Parathyroid adenoma (tissue), 2 donors: ENCODE measurements around the gene UBE2R2.

Experiments used
- H2AFZ ChIP-seq: fragments of 300-600 bp; sonication (generic); one replicate; pipeline ENCODE4 v1.7.0; 2017; ENCODE audit warnings: antibody characterized with exemption, mild to moderate bottlenecking
- H3K27ac ChIP-seq: fragments of 300-600 bp; sonication (generic); one replicate; pipeline ENCODE4 v1.7.0; 2017
- H3K27me3 ChIP-seq: fragments of 300-600 bp; sonication (generic); one replicate; pipeline ENCODE4 v1.7.0; 2017; ENCODE audit warnings: low read length; ENCODE audit not compliant: control insufficient read depth, insufficient read depth
- H3K36me3 ChIP-seq: fragments of 300-600 bp; sonication (generic); one replicate; pipeline ENCODE4 v1.7.0; 2017; ENCODE audit warnings: low read length; ENCODE audit not compliant: control insufficient read depth, insufficient read depth
- H3K4me1 ChIP-seq: fragments of 300-600 bp; sonication (generic); one replicate; pipeline ENCODE4 v1.7.0; 2017; ENCODE audit warnings: control low read depth
- H3K4me2 ChIP-seq: fragments of 300-600 bp; sonication (generic); one replicate; pipeline ENCODE4 v1.7.0; 2017; ENCODE audit warnings: low read length
- H3K4me3 ChIP-seq: fragments of 300-600 bp; sonication (generic); one replicate; pipeline ENCODE4 v1.7.0; 2017; ENCODE audit warnings: low read depth, low read length
- H3K79me2 ChIP-seq: fragments of 300-600 bp; sonication (generic); one replicate; pipeline ENCODE4 v1.7.0; 2017; ENCODE audit warnings: control low read depth
- H3K9ac ChIP-seq: fragments of 300-600 bp; sonication (generic); one replicate; pipeline ENCODE4 v1.7.0; 2017; ENCODE audit warnings: mild to moderate bottlenecking
- H3K9me3 ChIP-seq: fragments of 300-600 bp; sonication (generic); one replicate; pipeline ENCODE4 v1.7.0; 2017; ENCODE audit warnings: low read length; ENCODE audit not compliant: control insufficient read depth
- TF ChIP-seq, protein P1 (sequence below): fragments of 300-600 bp; sonication (generic); IDR thresholded peaks from one replicate; pipeline ENCODE4 v1.7.0; 2017; ENCODE audit warnings: antibody characterized with exemption, mild to moderate bottlenecking
- donor health status: primary hyperparathyroidism.

UBE2R2 gene

DNA sequence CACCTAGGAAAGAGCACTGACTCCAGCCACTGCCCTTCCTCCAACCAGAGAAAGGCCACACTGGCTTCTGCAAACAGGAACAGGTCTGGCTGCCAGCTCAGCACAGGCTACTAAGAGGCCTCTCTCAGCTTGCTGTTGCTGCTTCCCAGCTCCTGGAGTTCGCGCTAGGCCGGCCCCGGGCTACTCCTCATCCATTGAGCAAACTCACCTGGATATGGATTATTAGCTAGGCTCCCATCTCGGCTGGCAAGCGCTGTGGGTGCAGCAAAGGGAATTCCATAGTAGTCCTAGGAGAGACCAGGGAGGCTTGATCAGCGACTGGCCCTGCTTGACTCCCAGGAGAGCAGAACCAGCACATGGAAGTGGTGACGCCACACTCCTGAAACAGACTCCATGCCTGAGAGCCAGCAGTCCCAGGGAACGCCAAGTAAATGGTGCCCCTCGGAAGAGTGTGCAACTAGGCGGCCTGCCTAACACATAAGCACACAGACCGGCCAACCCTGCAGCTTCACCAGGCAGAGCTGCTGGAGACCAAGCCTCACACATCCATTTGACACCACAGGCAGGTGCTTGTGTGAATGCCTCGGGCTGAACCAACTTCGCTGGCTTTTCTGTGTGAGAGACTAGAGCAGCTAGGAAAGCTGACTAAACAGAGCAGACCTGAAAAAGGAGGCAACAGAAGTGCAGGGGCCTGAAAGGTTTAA lies 107.2 kb downstream of the UBE2R2 start:
- TF ChIP-seq, protein P1, sequence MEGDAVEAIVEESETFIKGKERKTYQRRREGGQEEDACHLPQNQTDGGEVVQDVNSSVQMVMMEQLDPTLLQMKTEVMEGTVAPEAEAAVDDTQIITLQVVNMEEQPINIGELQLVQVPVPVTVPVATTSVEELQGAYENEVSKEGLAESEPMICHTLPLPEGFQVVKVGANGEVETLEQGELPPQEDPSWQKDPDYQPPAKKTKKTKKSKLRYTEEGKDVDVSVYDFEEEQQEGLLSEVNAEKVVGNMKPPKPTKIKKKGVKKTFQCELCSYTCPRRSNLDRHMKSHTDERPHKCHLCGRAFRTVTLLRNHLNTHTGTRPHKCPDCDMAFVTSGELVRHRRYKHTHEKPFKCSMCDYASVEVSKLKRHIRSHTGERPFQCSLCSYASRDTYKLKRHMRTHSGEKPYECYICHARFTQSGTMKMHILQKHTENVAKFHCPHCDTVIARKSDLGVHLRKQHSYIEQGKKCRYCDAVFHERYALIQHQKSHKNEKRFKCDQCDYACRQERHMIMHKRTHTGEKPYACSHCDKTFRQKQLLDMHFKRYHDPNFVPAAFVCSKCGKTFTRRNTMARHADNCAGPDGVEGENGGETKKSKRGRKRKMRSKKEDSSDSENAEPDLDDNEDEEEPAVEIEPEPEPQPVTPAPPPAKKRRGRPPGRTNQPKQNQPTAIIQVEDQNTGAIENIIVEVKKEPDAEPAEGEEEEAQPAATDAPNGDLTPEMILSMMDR, result no peak
- H3K79me2 ChIP-seq, result no peaks in the 10 kb centered on the region
- no peak overlapping the region for H3K4me3 ChIP-seq
- no peak overlapping the region for H3K4me2 ChIP-seq
- H3K36me3 ChIP-seq, result no peaks in the 10 kb centered on the region
- no peaks in the 10 kb centered on the region for H3K27me3 ChIP-seq
- H3K9ac ChIP-seq, result no peak overlapping the region
- H3K9me3 ChIP-seq, result no peaks in the 10 kb centered on the region
- H3K27ac ChIP-seq, result no peak overlapping the region
- H2AFZ ChIP-seq, result no peak overlapping the region
- no peaks in the 10 kb centered on the region for H3K4me1 ChIP-seq

DNA sequence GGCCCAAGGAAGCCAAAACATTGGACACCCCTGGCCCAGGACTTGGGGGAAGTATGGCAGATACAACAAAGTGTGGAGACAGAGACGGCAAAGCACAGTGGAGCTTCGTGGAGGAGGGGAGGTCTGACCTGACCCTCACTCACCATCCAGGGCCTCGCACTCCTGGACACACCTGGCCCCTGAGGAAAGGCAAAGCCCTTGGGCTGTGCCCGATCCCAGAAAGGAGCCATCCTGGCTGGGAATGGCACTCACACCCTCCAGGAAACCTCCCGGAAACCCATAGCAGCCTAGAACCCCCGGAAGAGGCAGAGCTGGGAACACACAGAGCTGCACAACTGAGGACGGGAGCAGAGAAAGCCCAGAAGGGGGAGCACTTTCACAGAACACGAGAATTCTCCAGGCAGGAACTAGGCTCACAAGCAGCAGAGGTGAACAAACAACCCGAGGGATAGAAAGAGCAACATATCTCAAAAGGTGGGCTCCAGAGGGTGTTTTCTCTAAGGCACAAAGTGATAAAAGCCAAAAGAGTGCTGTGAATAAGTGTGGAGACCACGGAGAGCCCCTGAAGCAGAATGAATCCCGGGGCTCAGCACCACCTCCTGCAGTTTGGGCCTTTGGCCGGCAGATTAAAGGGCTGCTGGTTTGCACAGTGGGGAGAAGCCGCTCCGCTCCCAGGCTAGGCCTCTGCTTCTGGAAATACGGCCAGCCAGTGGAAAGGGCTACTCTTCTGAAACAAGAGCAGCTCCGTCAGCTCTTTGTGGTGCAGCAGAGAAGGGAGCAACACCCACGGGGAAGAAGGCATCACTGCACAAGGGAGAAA lies 108.2 kb downstream of the UBE2R2 start:
- H3K4me2 ChIP-seq, result no peak overlapping the region
- no peaks in the 10 kb centered on the region for H3K4me1 ChIP-seq
- H3K9ac ChIP-seq, result no peak overlapping the region
- H3K36me3 ChIP-seq, result no peaks in the 10 kb centered on the region
- no peak overlapping the region for H2AFZ ChIP-seq
- no peaks in the 10 kb centered on the region for H3K79me2 ChIP-seq
- H3K9me3 ChIP-seq, result no peaks in the 10 kb centered on the region
- TF ChIP-seq, protein P1, result peak; percentile 22
- H3K27me3 ChIP-seq, result no peaks in the 10 kb centered on the region
- H3K4me3 ChIP-seq, result no peak overlapping the region
- no peak overlapping the region for H3K27ac ChIP-seq

DNA sequence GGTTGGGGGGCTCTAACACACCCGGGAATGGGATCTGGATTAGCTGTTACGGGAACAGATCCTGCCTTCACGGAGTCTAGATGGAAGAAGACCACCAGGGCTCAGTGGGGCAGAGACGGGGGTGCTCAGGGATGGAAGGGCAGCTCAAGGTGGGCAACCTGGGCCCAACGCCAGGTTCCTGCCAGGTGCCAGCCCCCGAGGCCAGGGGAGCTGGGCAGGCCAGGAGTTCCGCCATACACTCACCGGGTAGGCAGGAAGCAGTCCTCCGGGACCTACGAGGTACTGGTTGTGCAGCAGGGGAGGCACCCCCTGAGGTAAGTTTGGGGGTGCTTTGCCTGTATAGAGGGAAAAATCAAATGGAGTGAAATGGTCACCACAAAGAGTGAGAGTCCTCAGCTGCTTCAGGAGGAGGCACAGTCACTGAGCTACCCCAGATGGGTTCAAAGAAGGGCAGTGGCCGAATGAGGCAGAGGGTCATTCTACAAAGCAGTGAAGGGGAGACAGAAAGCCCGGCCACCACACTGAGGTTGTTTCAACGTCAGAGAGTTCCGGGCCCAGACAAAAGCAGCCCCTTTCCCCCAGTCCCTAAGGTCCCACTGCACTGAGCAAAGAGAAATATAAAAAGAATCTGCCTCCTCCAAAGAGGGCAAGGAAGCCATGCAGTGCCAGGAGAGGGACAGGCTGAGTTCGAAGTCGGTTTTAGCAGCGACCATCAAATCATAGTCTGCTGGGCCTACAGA lies 110.0 kb downstream of the UBE2R2 start:
- H3K36me3 ChIP-seq, result no peaks in the 10 kb centered on the region

DNA sequence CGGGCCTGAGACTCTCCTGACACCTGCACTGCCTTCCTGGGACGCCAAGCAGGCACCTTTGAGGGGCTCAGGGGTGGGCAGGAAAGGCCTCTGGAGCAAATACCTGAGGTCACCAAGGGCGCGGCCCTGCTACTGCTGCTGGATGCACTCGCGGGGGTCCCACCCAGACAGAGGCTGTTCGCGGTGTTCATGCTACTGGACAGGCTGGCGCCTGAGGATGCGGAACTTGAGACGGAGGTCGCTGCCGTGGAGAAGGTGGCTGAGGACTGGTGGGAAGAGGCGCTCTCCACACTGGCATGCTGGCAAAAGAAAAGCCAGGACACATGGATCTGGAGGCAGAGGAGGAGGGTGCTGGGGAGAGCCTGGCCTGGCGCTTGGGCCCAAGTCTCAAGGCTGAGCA lies 110.7 kb downstream of the UBE2R2 start:
- no peak overlapping the region for H3K9ac ChIP-seq
- no peaks in the 10 kb centered on the region for H3K79me2 ChIP-seq
- H3K27me3 ChIP-seq, result no peaks in the 10 kb centered on the region
- no peaks in the 10 kb centered on the region for H3K36me3 ChIP-seq
- no peaks in the 10 kb centered on the region for H3K4me1 ChIP-seq
- H2AFZ ChIP-seq, result no peak overlapping the region
- H3K4me2 ChIP-seq, result no peak overlapping the region
- TF ChIP-seq, protein P1, result no peak
- no peaks in the 10 kb centered on the region for H3K9me3 ChIP-seq
- no peak overlapping the region for H3K4me3 ChIP-seq
- no peak overlapping the region for H3K27ac ChIP-seq

More for the DNA sequence above, 110.0 kb downstream of the UBE2R2 start:
- Histone ChIP-seq H3K4me1 (no peaks in the 10 kb centered on the region), H3K4me3 (no peak overlapping the region), H3K9me3 (no peaks in the 10 kb centered on the region), H3K4me2 (no peak overlapping the region), H3K27me3 (no peaks in the 10 kb centered on the region), H3K9ac (no peak overlapping the region), H3K27ac (no peak overlapping the region), H2AFZ (no peak overlapping the region), H3K79me2 (no peaks in the 10 kb centered on the region)
- TF ChIP-seq, protein P1, result no peak
